Measurements from ENCODE around the gene AGBL1.

Gene AGBL1

GRCh38 chr15:86432861-86433260, 353.2 kb downstream of the AGBL1 start:
- no peaks in the 10 kb centered on the region for H3K9me3 ChIP-seq
- no peak for TF ChIP-seq CTCF (IDR thresholded peaks at IDR 0.05)
- no peaks in the 10 kb centered on the region for H3K27me3 ChIP-seq
- H3K36me3 ChIP-seq: no peaks in the 10 kb centered on the region
- H3K4me1 ChIP-seq (ENCODE audit: control insufficient read depth in 1 of 2, insufficient read depth in 1 of 2, low read depth in 1 of 2, low read length in 1 of 2): no peaks in the 10 kb centered on the region
- H3K4me3 ChIP-seq (ENCODE audit: low read depth in 1 of 2, low read length in 1 of 2): no peak overlapping the region
- H3K27ac ChIP-seq: no peak overlapping the region

- H3K4me3 ChIP-seq (ENCODE audit: low read depth in 1 of 2, low read length in 1 of 2): no peak overlapping the region
- H3K36me3 ChIP-seq: no peaks in the 10 kb centered on the region
- no peaks in the 10 kb centered on the region for H3K4me1 ChIP-seq (ENCODE audit: control insufficient read depth in 1 of 2, insufficient read depth in 1 of 2, low read depth in 1 of 2, low read length in 1 of 2)
Observed at GRCh38 chr15:86433983-86434382, 354.3 kb downstream of the AGBL1 start.

GRCh38 chr15:86439614-86440013, 359.9 kb downstream of the AGBL1 start:
- H3K9me3 ChIP-seq: no peaks in the 10 kb centered on the region
- H3K4me3 ChIP-seq (ENCODE audit: low read depth in 1 of 2, low read length in 1 of 2): no peak overlapping the region
- H3K27ac ChIP-seq: no peak overlapping the region
- TF ChIP-seq CTCF (IDR thresholded peaks at IDR 0.05): no peak
- no peaks in the 10 kb centered on the region for H3K36me3 ChIP-seq
- H3K4me1 ChIP-seq (ENCODE audit: control insufficient read depth in 1 of 2, insufficient read depth in 1 of 2, low read depth in 1 of 2, low read length in 1 of 2): no peaks in the 10 kb centered on the region
- H3K27me3 ChIP-seq: no peaks in the 10 kb centered on the region

More at GRCh38 chr15:86433983-86434382, 354.3 kb downstream of the AGBL1 start:
- H3K27ac ChIP-seq: no peak overlapping the region
- no peak for TF ChIP-seq CTCF (IDR thresholded peaks at IDR 0.05)
- no peaks in the 10 kb centered on the region for H3K9me3 ChIP-seq
- H3K27me3 ChIP-seq: no peaks in the 10 kb centered on the region

GRCh38 chr15:86444527-86444926, 364.9 kb downstream of the AGBL1 start:
- no peak overlapping the region for H3K4me3 ChIP-seq (ENCODE audit: low read depth in 1 of 2, low read length in 1 of 2)
- no peak overlapping the region for H3K27ac ChIP-seq
- H3K36me3 ChIP-seq: no peaks in the 10 kb centered on the region
- H3K9me3 ChIP-seq: no peaks in the 10 kb centered on the region
- H3K4me1 ChIP-seq (ENCODE audit: control insufficient read depth in 1 of 2, insufficient read depth in 1 of 2, low read depth in 1 of 2, low read length in 1 of 2): no peaks in the 10 kb centered on the region
- H3K27me3 ChIP-seq: no peaks in the 10 kb centered on the region
- TF ChIP-seq CTCF (IDR thresholded peaks at IDR 0.05): no peak

- H3K4me3 ChIP-seq (ENCODE audit: low read depth in 1 of 2, low read length in 1 of 2): no peak overlapping the region
- no peaks in the 10 kb centered on the region for H3K4me1 ChIP-seq (ENCODE audit: control insufficient read depth in 1 of 2, insufficient read depth in 1 of 2, low read depth in 1 of 2, low read length in 1 of 2)
- no peak overlapping the region for H3K27ac ChIP-seq
- TF ChIP-seq CTCF (IDR thresholded peaks at IDR 0.05): no peak
- H3K9me3 ChIP-seq: no peaks in the 10 kb centered on the region
- H3K27me3 ChIP-seq: no peaks in the 10 kb centered on the region
- H3K36me3 ChIP-seq: no peaks in the 10 kb centered on the region
Observed at GRCh38 chr15:86445579-86446252, 366.0 kb downstream of the AGBL1 start.
